AG04449 (cell line): ENCODE results near the gene ZBTB33.

Source experiments
- CTCF ChIA-PET: fragments of 350-600 bp; formaldehyde crosslinking; extraction: SDS; loops from one replicate; lab custom pipeline; 2021; ENCODE audit warnings: antibody characterized with exemption; lab: Yijun Ruan, JAX
- POLR2A ChIA-PET: fragments of 400-600, 350-600 bp; formaldehyde crosslinking; extraction: SDS; loops from one replicate; lab custom pipeline; 2020; ENCODE audit warnings: antibody characterized with exemption, inconsistent platforms; lab: Yijun Ruan, JAX
- DNase-seq: peaks from one replicate; pipeline ENCODE4 v3.0.0-alpha.2; 2010; ENCODE audit warnings: low read depth, low spot score
- H3K4me3 ChIP-seq: 2 replicates; pipeline ENCODE4 v1.5.1; 2011; ENCODE audit warnings: low read depth, mild to moderate bottlenecking, control low read depth, low read length
- CTCF ChIP-seq: IDR thresholded peaks from one replicate; pipeline ENCODE4 v1.5.1; 2011; ENCODE audit warnings: mild to moderate bottlenecking, moderate library complexity, low read length, control low read depth, inconsistent platforms; ENCODE audit not compliant: insufficient read depth; ENCODE audit errors: missing control alignments

ZBTB33 gene

GRCh38 chrX:120262859-120263708 lies 12.5 kb downstream of the ZBTB33 start:
- H3K4me3 ChIP-seq: no peak overlapping the region
- DNase-seq: no peak
- CTCF ChIA-PET: no interaction called here
- TF ChIP-seq CTCF: no peak
- POLR2A ChIA-PET: no interaction called here

- DNase-seq: no peak
- POLR2A ChIA-PET: no interaction called here
- CTCF ChIA-PET: interaction anchor here (0.7 kb wide), 1 partner anchor 100 kb away, joined by 3 read pairs; no protein-coding TSS in a partner anchor
Measured at GRCh38 chrX:120264341-120264740, 13.7 kb downstream of the ZBTB33 start.

GRCh38 chrX:120269373-120270035 lies 18.9 kb downstream of the ZBTB33 start:
- DNase-seq: no peak
- ChIA-PET POLR2A (no interaction called here), CTCF (no interaction called here)
- H3K4me3 ChIP-seq: no peak overlapping the region
- TF ChIP-seq CTCF: no peak

More at GRCh38 chrX:120264341-120264740, 13.7 kb downstream of the ZBTB33 start:
- TF ChIP-seq CTCF: no peak
- H3K4me3 ChIP-seq: no peak overlapping the region

GRCh38 chrX:120270567-120270966 lies 20.0 kb downstream of the ZBTB33 start:
- ChIA-PET CTCF (no interaction called here), POLR2A (no interaction called here)
- H3K4me3 ChIP-seq: no peak overlapping the region
- no peak for DNase-seq
- TF ChIP-seq CTCF: no peak

GRCh38 chrX:120271218-120271617 lies 20.6 kb downstream of the ZBTB33 start:
- H3K4me3 ChIP-seq: no peak overlapping the region
- ChIA-PET CTCF (no interaction called here), POLR2A (no interaction called here)
- DNase-seq: no peak
- TF ChIP-seq CTCF: no peak

- no peak for DNase-seq
- H3K4me3 ChIP-seq: no peak overlapping the region
- ChIA-PET POLR2A (no interaction called here), CTCF (no interaction called here)
- no peak for TF ChIP-seq CTCF
Measured at GRCh38 chrX:120274145-120274544, 23.5 kb downstream of the ZBTB33 start.
